HG03460 (cell line): ENCODE data around the gene EPHA1.

Experiments
- ATAC-seq: cut with Tn5 transposase; IDR thresholded peaks from one replicate; pipeline ENCODE4 v1.9.1; 2021; ENCODE audit not compliant: unreplicated experiment

Gene EPHA1

GRCh38 chr7:143390104-143390772 lies 18.4 kb downstream of the EPHA1 start:
- no peak for ATAC-seq

GRCh38 chr7:143389316-143390103 lies 19.1 kb downstream of the EPHA1 start:
- ATAC-seq: no peak

GRCh38 chr7:143388491-143389101 lies 20.1 kb downstream of the EPHA1 start:
- no peak for ATAC-seq

- ATAC-seq: no peak
Observed at GRCh38 chr7:143388051-143388450, 20.6 kb downstream of the EPHA1 start.

- no peak for ATAC-seq
Observed at GRCh38 chr7:143387156-143387975, 21.3 kb downstream of the EPHA1 start.

- no peak for ATAC-seq
Observed at GRCh38 chr7:143385891-143386781, 22.5 kb downstream of the EPHA1 start.

- no peak for ATAC-seq
Observed at GRCh38 chr7:143384661-143385631, 23.7 kb downstream of the EPHA1 start.

- no peak for ATAC-seq
Observed at GRCh38 chr7:143384148-143384547, 24.5 kb downstream of the EPHA1 start.

GRCh38 chr7:143383642-143383957 lies 25.1 kb downstream of the EPHA1 start:
- no peak for ATAC-seq

- no peak for ATAC-seq
Observed at GRCh38 chr7:143382791-143383641, 25.6 kb downstream of the EPHA1 start.

GRCh38 chr7:143382126-143382790 lies 26.4 kb downstream of the EPHA1 start:
- no peak for ATAC-seq

GRCh38 chr7:143381427-143382125 lies 27.1 kb downstream of the EPHA1 start:
- ATAC-seq: peak; percentile 11

- peak; percentile 74 for ATAC-seq
Observed at GRCh38 chr7:143380646-143381426, 27.8 kb downstream of the EPHA1 start, which contains the start of gene ZYX. TSS of gene ZYX (plus strand) at chr7:143381345. CDS start at chr7:143381572, 227 bp downstream.

- ATAC-seq: peak; percentile 55
Observed at GRCh38 chr7:143380260-143380645, 28.4 kb downstream of the EPHA1 start.

GRCh38 chr7:143379611-143380259 lies 28.9 kb downstream of the EPHA1 start:
- ATAC-seq: no peak

GRCh38 chr7:143376396-143376795 lies 32.3 kb downstream of the EPHA1 start:
- no peak for ATAC-seq
